Stimulated activated naive CD8-positive, alpha-beta T cell treated with anti-CD3 and anti-CD28 coated beads, Interleukin-15, Interleukin-2, amounts not matched to agents 100 ng/mL and 50 ng/mL, for 24 hours (primary cell): ENCODE measurements around the gene CUL3.
A peak's percentile ranks its signal among the peaks of the same experiment; 100 is the strongest.

Experiments
- H3K27ac Mint-ChIP-seq: one replicate; pipeline ENCODE4 v1.8.0; 2021; ENCODE audit warnings: mild to moderate bottlenecking, mixed read lengths
- H3K27me3 Mint-ChIP-seq: one replicate; pipeline ENCODE4 v1.8.0; 2021; ENCODE audit warnings: mixed read lengths
- H3K36me3 Mint-ChIP-seq: one replicate; pipeline ENCODE4 v1.8.0; 2021; ENCODE audit warnings: low read depth, mixed read lengths
- H3K4me1 Mint-ChIP-seq: one replicate; pipeline ENCODE4 v1.8.0; 2021; ENCODE audit warnings: low read depth, mixed read lengths
- H3K4me3 Mint-ChIP-seq: one replicate; pipeline ENCODE4 v1.8.0; 2021; ENCODE audit warnings: mild to moderate bottlenecking, mixed read lengths
- H3K9me3 Mint-ChIP-seq: one replicate; pipeline ENCODE4 v1.8.0; 2021; ENCODE audit warnings: mixed read lengths

Gene CUL3

GRCh38 chr2:224444021-224444420 lies 141.1 kb downstream of the CUL3 start:
- Mint-ChIP-seq H3K27ac (no peak overlapping the region), H3K27me3 (peaks cover 38% of the 10 kb centered on the region), H3K4me3 (no peak overlapping the region), H3K9me3 (no peaks in the 10 kb centered on the region), H3K36me3 (no peaks in the 10 kb centered on the region), H3K4me1 (peaks cover 10% of the 10 kb centered on the region)

GRCh38 chr2:224442071-224442967 lies 142.8 kb downstream of the CUL3 start:
- Mint-ChIP-seq H3K9me3 (no peaks in the 10 kb centered on the region), H3K4me3 (peak overlapping the region; percentile 75), H3K36me3 (no peaks in the 10 kb centered on the region), H3K27me3 (peaks cover 38% of the 10 kb centered on the region), H3K4me1 (peaks cover 10% of the 10 kb centered on the region), H3K27ac (peak overlapping the region; percentile 79)

GRCh38 chr2:224440988-224441387 lies 144.2 kb downstream of the CUL3 start:
- peaks cover 38% of the 10 kb centered on the region for H3K27me3 Mint-ChIP-seq
- no peaks in the 10 kb centered on the region for H3K9me3 Mint-ChIP-seq
- H3K4me1 Mint-ChIP-seq: peaks cover 10% of the 10 kb centered on the region
- peak overlapping the region; percentile 75 for H3K4me3 Mint-ChIP-seq
- no peak overlapping the region for H3K27ac Mint-ChIP-seq
- H3K36me3 Mint-ChIP-seq: no peaks in the 10 kb centered on the region

GRCh38 chr2:224438726-224439125 lies 146.4 kb downstream of the CUL3 start:
- no peak overlapping the region for H3K27ac Mint-ChIP-seq
- H3K4me3 Mint-ChIP-seq: no peak overlapping the region
- H3K27me3 Mint-ChIP-seq: peaks cover 29% of the 10 kb centered on the region
- peaks cover 10% of the 10 kb centered on the region for H3K4me1 Mint-ChIP-seq
- no peaks in the 10 kb centered on the region for H3K36me3 Mint-ChIP-seq
- no peaks in the 10 kb centered on the region for H3K9me3 Mint-ChIP-seq

- peaks cover 18% of the 10 kb centered on the region for H3K27me3 Mint-ChIP-seq
- no peak overlapping the region for H3K4me3 Mint-ChIP-seq
- H3K9me3 Mint-ChIP-seq: no peaks in the 10 kb centered on the region
- no peak overlapping the region for H3K27ac Mint-ChIP-seq
- peaks cover 1% of the 10 kb centered on the region for H3K4me1 Mint-ChIP-seq
- H3K36me3 Mint-ChIP-seq: no peaks in the 10 kb centered on the region
These were observed 148.5 kb downstream of the CUL3 start for GRCh38 chr2:224436634-224437033.

- peaks cover 4% of the 10 kb centered on the region for H3K27me3 Mint-ChIP-seq
- no peaks in the 10 kb centered on the region for H3K4me1 Mint-ChIP-seq
- no peaks in the 10 kb centered on the region for H3K9me3 Mint-ChIP-seq
- no peaks in the 10 kb centered on the region for H3K36me3 Mint-ChIP-seq
- no peak overlapping the region for H3K27ac Mint-ChIP-seq
- no peak overlapping the region for H3K4me3 Mint-ChIP-seq
These were observed 150.5 kb downstream of the CUL3 start for GRCh38 chr2:224434618-224435017.

GRCh38 chr2:224433442-224433841 lies 151.7 kb downstream of the CUL3 start:
- Mint-ChIP-seq H3K4me3 (no peak overlapping the region), H3K27ac (no peak overlapping the region), H3K4me1 (no peaks in the 10 kb centered on the region), H3K9me3 (no peaks in the 10 kb centered on the region), H3K36me3 (no peaks in the 10 kb centered on the region), H3K27me3 (peaks cover 4% of the 10 kb centered on the region)

GRCh38 chr2:224432003-224432579 lies 153.1 kb downstream of the CUL3 start:
- Mint-ChIP-seq H3K27me3 (peaks cover 4% of the 10 kb centered on the region), H3K27ac (no peak overlapping the region), H3K9me3 (no peaks in the 10 kb centered on the region)

GRCh38 chr2:224429441-224429810 lies 155.7 kb downstream of the CUL3 start:
- Mint-ChIP-seq H3K4me1 (no peaks in the 10 kb centered on the region), H3K36me3 (no peaks in the 10 kb centered on the region), H3K27ac (no peak overlapping the region), H3K27me3 (peaks cover 4% of the 10 kb centered on the region), H3K9me3 (peaks cover 3% of the 10 kb centered on the region), H3K4me3 (no peak overlapping the region)

More at GRCh38 chr2:224432003-224432579, 153.1 kb downstream of the CUL3 start:
- H3K4me1 Mint-ChIP-seq: no peaks in the 10 kb centered on the region
- no peak overlapping the region for H3K4me3 Mint-ChIP-seq
- no peaks in the 10 kb centered on the region for H3K36me3 Mint-ChIP-seq

GRCh38 chr2:224428787-224429440 lies 156.2 kb downstream of the CUL3 start:
- Mint-ChIP-seq H3K4me3 (no peak overlapping the region), H3K27ac (no peak overlapping the region), H3K36me3 (no peaks in the 10 kb centered on the region), H3K9me3 (peaks cover 3% of the 10 kb centered on the region), H3K27me3 (peaks cover 4% of the 10 kb centered on the region), H3K4me1 (no peaks in the 10 kb centered on the region)

- H3K27ac Mint-ChIP-seq: no peak overlapping the region
- no peak overlapping the region for H3K4me3 Mint-ChIP-seq
- no peaks in the 10 kb centered on the region for H3K36me3 Mint-ChIP-seq
- H3K9me3 Mint-ChIP-seq: peaks cover 3% of the 10 kb centered on the region
- no peaks in the 10 kb centered on the region for H3K27me3 Mint-ChIP-seq
- no peaks in the 10 kb centered on the region for H3K4me1 Mint-ChIP-seq
These were observed 157.7 kb downstream of the CUL3 start for GRCh38 chr2:224427471-224427870.

GRCh38 chr2:224426656-224427055 lies 158.5 kb downstream of the CUL3 start:
- H3K4me1 Mint-ChIP-seq: no peaks in the 10 kb centered on the region
- peaks cover 6% of the 10 kb centered on the region for H3K9me3 Mint-ChIP-seq
- no peak overlapping the region for H3K4me3 Mint-ChIP-seq
- H3K36me3 Mint-ChIP-seq: no peaks in the 10 kb centered on the region
- H3K27ac Mint-ChIP-seq: no peak overlapping the region
- no peaks in the 10 kb centered on the region for H3K27me3 Mint-ChIP-seq

- H3K27ac Mint-ChIP-seq: no peak overlapping the region
- H3K4me3 Mint-ChIP-seq: no peak overlapping the region
- no peaks in the 10 kb centered on the region for H3K4me1 Mint-ChIP-seq
- H3K27me3 Mint-ChIP-seq: peaks cover 3% of the 10 kb centered on the region
- H3K9me3 Mint-ChIP-seq: peaks cover 6% of the 10 kb centered on the region
- no peaks in the 10 kb centered on the region for H3K36me3 Mint-ChIP-seq
These were observed 164.1 kb downstream of the CUL3 start for GRCh38 chr2:224421065-224421464.
